ENCODE measurements around the gene CD58.

The CD58 gene

DNA sequence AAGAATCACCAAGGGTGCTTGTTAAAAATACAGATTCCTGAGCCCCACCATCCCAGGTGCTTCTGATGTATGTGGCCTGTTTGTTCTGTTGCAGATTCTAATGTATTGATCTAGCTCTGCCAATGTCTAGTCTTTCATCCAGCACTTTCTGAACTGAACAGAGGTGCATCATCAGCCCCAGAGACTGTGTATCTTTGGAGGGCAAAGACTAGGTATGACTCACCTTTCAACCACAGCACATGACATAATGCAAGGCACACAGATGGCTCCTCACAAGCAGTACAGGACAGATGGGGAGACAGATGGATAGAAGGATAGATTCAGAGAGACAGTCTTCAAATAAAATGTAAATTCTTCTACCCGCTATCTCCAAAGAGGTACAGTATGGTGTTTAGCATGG lies 32.3 kb downstream of the CD58 start:
- no peak for DNase-seq

DNA sequence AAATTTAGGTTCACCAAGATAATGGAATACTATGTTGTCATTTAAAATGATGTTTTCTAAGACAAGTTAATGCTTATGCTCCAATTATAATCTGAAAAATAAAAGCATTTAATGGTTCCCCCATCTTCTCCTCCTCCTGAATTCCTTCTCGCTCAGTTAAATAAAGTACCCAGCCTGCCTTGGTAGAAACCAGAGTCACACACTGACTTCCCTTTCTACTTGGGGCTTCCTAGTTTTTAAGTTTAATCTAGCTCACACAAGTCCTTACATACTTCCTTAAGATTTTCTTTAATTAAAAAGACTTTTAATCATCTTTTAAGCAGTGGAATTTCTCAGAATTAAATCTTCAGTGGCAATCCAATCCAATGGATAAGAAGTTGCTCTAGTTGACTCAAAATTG lies 32.9 kb downstream of the CD58 start:
- no peak for DNase-seq

DNA sequence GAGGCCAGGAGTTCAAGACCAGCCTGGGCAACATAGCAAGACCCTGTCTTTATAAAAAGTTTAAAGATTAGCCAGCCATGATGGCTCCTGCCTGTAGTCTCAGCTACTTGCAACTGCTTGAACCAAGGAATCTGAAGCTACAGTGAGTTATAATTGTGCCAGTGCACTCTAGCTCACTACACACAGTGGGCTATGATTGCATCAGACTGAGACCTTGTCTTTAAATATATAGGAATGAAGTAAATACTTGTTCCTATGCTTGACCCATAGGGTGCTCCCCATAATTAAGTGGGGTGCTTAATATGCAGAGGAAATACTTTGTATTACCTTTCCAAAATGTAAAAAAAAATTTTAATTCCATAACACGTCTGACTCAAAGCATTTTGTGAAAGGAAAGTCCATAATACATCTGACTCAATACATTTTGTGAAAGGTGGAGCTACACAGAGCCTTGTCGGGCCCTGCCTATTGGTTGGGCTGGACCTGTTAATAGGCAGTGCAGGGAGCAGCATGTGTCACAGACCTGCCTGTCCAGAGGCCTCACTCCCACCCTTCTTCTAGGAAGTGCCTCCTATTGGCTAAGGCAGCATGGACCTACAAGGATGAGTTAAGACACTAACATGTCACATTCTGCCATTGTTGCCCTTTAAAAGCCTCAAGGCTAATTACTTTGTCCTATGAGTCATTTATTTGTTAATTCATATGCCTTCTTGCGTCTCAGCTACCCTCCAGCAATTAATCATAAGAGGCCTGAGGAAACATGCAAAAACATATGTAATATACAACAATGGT lies 33.6 kb downstream of the CD58 start:
- no peak for DNase-seq

DNA sequence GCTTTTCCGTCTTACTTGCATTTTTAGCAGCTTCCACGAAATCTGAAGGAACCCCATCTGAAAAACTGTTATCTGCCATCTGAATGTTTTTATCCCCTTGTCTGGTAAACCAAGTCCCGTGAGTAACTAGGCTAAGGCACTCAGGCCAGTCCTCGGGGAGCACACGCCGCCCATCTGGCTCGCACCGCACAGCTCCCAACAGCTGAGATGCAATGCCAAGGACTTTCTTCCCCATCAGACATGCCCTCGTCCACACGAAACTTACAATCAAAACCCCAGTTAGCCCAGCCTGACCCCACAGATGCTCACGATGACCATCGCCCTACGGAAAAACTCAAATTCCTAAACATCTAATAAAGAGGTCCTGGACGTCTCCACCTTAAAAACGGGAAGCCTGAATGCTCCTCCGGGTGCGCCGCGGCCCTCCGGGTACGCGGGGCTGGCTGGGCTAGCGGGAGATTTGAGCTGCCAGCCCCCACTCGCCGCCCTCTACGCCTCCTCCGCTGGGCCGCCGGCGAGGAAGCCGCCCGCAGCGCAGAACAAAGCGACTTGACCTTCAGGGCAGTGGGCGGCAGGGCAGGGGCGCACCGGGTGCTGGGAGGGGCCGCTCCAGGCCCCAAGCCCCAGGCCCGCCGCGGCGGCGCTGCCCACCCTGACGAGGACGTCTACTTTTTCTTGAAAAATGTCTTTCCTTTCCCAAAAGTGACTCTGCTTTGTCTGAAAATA lies 36.6 kb downstream of the CD58 start:
- no peak for DNase-seq

DNA sequence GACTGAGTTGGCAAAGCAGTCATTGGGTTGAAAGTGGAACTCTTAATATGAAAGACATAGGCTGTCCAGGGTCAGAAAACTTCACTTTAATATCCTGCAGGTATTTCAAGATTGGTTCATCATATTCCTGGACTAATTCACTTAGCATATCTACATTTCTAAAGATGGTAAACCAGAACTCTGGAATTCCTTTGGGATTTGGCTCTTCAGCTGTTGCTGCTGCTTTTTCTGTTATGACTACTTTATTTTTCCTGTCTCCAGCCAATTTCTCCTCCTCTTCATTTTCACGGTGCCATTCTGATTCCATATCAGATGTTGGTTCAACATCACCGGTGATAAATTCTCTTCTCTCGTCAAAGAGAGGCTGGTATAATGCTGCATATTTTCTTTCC lies 37.4 kb downstream of the CD58 start:
- DNase-seq: no peak

DNA sequence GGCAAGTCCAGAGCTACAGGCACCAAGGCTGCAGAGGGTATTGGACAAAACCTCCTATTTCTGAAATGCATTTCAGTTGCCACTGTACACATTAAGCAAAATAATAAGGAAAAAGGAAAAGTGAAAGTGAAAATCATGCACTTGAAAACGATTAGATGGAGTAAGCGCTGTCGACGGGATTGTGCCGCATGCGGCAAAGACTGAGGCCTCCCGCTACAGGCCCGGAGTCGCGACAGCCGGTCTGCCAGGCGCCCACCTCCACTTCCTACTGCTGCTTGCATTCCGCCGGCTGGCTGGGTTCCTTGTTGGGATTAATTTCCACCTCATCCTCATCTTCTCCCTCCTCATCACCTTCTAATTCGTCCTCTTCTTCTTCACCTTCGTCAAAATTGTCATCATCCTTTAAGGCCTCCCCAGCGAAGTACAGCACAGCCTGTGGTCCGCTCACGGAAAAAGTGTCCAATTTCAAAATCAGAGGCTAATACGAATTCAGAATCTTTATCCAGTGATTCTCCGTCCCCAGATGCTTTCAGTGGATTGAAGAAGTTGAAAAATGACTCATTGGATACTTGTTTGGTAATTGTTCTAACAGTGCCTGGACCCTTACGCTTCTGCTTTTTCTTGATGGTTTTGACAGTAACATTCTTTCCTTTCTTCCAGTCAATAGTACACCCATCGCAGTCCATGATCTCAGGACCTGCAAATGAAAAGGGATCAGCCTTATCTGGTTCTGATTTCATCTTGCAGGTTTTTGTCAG lies 38.0 kb downstream of the CD58 start:
- DNase-seq: no peak

DNA sequence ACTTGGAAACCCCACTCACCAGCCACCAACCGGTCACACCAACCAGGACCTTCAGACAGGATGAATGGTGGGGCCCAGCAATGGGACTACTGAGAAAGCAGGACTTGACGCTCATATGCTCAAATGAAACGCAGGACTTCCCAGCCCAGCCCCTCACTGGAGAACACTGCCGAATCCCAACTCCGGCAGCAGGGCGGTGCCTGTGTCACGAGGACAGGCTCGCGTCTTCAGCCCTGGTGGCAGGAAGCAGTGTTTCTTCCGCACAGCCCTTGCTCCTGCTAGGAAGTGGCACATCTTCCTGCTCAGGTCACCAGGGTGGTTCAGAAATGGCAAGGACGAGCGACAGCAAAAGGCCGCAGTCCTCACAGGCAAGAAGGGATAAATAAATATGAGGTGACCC lies 38.9 kb downstream of the CD58 start:
- DNase-seq: no peak

DNA sequence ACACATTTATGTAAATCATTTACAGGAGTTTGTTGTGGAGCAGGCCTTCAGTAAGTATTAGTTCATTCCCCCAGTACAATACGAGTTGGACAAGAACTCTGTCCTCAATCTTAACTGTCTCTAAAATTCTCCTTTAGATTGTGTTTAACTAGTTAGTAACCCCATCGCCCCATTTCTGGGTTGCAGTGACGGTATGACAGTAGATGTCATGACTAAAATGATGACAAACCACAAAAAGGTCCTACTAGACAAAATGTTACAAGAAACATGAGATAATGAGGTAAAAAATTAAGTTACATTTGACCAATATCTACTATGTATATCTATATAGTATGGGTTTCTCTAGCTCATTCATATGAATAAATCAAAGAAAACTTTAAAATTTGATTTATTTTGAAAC lies 41.1 kb downstream of the CD58 start:
- no peak for DNase-seq

DNA sequence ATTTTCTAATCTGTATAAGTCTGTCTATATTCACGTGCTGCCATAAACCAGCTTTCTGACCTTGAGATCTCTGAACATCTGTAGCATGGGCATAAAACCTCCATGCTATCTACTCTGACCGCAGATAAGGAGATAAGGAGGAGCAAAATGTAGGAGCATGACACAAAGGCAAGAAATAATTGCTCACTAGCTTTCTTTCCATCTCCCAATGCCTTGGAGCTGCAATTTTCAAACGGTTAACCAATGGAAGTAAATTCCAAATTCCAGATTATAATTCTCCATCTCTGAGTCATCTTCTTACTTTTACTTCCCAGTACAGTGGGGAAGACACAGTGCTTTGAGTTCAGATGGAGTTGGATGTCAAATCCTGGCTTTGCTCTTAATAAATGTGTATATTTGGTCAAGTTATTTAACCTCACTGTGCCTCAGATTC lies 41.6 kb downstream of the CD58 start:
- no peak for DNase-seq

DNA sequence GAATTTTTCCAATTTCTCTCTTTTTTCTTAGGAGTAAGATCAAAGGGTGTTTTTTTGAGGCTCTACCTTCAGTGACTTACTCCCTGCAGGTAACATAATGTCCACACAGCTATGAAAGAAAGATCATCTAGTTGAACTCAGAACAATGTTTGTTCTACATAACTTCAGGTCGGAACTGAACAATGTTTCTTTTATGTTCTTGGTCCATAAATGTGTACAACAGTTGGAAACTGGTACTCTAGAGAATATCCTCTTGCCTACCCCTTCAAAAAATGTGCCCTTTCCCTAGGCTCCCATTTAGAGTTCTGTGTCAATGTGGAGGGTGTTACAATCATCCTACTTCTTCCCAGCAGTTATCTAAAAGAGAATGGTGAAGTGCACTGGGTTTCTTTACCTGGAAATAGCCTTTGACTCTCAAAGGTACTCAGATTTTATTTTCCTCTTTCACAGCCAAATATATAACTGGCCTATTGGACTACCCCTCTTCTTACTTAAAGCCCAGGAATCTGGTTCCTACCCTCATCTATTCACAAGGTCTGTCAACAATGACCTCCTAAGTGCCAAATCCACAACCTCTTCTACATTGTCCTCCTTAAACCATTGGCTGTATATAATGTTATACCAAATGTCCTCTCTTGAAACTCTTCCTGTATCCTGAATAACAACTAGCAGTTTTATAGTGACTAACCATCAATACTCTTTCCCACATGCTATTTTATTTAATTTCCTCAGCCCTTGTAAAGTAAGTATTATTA lies 42.3 kb downstream of the CD58 start:
- no peak for DNase-seq

DNA sequence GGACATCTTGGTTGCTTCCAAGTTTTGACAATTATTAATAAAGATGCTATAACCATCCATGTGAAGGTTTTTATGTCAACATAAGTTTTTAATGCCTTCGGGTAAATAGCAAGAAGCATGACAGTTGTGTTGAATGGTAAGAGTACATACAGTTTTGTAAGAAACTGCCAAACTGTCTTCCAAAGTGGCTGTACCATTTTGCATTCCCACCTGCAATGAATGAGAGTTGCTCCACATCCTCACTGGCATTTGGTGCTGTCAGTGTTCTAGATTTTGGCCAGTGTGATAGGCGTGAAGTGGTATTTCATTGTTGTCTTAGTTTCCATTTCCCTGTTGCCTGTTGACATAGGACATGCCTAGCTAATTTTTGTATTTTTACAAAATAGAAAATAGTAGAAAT lies 45.4 kb downstream of the CD58 start:
- no peak for DNase-seq

DNA sequence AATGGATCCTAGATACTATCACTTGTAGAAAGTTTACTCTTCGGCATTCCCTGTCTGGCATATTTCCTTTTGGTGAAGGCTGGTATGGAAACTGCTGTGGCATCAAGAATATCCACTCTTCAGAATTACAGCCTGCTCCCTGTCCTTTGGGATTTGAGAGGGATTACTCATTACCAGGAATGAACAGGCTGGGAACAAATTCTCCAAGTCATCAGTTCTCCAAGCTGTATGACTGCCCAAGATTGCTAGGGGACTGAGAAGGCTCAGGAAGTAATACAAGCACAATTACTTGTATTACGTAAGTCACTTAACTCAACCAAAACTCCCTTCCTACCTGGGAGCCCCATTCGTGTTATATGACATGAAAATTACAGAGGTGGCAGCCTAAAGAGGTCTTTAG lies 49.6 kb downstream of the CD58 start:
- no peak for DNase-seq

DNA sequence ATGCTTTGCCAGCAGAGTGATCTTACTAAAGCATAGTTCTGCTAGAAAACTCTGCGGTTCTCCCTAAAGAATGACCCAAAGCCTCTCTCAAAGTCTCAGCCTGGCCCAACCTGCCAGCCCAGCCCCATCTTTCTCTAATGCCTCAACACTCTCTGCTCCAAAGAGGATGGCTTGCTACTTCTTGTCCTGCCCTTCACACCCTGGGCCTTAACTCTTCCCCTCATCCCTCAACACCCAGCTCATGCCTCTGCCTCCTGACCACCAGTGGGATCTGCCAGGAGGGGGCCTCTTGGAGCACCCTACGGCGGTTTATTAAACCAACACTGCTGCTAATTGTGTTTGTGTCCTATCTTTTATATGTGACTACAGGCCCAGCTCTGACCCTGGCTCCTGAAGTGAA lies 52.4 kb downstream of the CD58 start:
- no peak for DNase-seq

DNA sequence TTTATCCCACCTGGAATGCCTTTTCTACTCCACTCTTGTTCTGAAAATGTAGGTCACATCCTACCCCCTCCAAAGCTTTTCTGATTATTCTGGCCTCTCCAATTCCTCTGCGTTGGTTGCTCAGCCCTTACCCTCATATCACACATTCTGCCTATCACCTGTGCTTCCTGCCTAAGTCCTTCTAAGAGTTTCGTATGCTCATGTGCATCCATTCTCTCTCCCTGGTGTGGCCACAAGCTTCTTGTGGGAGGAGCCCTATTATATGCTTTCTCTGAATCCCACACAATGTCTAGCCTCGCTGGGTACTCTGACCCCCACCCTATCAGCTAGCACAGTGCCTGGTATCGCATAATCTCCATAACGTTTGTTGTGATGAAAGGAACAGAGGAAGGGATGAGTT lies 54.2 kb downstream of the CD58 start:
- DNase-seq: no peak

DNA sequence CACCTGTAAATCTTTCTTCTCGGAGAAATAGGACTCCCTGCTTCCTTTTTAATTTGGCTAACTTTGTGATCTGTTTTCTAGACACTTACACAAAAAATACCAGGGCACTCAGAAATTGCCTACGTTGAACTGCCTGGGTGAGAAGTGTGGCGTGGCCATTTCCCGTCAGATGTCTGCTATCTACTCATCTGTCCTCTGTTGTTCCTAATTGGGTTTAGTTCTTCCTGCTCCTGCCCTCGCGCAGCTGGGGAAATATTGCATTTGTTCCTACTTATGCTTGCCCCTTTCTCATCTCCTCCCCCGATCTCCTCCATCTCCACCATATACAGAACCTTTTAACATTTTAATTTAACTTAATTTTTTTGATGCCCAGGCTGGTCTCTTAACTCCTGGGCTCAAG lies 55.1 kb downstream of the CD58 start:
- DNase-seq: peak; percentile 31

DNA sequence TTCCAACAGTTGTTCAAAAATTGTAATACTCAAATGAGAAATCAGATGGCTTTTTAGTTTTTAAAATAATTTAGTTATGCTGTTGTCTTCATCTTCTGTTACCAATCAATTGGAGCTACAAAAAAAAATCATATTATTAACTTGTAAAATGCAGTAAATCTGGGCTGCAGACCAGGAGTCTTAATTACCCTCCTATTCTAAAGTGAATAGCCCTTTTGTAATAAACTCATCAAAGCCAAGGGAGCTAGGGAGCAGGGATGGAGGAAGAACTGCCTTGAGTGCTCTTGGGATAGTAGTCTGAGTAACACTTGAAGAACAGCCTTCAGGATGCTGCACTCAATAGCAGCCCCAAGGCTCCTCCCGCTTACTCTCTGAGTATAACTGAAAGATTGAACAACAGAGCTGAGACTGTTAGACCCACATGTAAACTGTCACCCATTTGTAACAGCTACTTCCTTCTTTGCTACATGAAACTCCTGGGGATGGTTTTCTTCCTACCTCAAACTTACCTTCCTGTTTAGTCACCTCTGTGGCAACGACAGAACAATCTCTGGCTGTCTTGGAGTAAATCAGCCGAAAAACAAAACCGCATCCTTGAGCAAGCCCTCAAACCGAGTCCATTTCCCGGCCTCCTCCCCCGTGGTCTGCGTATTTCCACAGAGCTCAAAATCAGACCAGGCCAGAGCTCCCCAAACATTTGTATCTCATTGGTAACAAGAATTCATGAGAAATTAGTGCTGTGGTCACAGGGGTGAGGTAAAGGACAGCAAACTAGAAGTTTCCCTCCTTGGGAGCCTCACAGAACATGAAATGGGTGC lies 55.9 kb downstream of the CD58 start:
- peak; percentile 54 for DNase-seq

DNA sequence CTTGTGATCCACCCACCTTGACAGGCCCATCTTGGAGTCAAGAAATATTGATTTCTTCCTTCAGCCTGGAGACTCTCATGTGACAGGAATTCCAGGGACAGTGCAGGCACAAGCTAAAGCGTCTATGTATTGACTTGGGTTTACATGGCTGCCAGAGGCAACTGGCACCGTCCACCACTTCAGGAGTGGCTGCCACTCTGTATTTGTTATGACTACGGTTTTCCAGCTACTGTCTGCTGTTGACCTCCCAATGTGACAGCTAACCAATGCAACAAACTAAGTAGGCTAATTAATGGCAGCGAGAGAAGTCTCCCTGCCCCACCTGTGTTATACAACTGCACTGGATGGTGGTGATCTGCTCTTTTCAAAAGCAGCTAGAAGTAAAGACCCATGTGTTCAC lies 56.9 kb downstream of the CD58 start:
- no peak for DNase-seq

DNA sequence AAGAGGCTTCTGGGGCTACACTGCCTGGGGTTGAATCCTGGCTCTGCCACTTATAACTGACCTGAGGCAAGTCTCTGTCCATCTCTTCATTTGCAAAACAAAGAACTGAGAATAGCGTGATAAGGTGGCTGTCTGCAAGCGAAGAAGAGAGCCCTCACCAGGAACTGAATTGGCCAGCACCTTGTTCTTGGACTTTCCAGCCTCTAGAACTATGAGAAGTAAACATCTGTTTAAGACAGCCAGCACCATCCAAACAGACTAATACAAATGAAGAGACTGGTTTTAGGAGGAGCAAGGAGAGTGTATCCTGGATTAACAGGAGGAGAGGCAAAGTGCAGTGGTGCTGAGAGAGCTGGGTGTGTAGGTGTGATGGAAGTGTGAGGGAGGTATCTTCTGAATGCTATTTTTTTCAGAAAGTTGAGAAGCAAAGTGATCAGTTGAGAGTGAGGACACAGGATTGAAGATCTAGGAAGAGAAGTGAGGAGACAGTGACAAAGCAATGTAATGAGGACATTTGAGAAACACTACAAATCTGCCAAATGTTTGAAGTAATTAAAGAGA lies 59.3 kb downstream of the CD58 start:
- DNase-seq: no peak

DNA sequence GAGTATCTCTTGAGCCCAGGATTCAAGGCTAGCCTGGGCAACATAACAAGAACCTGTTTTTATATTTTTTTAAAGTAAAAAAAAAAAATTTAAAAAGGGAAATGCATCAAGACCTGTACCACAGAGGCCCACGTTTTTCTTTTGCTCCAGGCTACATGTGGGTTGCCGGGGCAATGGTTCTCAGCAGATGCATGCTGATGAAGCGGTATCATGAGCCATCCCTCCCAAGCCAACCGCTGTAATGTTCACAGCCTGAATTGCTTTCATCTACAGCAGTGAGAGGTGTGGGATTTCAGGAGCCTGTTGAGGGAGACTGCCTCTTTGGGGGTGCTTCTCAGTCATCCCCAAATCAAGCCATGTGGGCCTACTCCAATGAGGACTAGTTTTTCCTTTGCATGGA lies 60.5 kb downstream of the CD58 start:
- DNase-seq: no peak

DNA sequence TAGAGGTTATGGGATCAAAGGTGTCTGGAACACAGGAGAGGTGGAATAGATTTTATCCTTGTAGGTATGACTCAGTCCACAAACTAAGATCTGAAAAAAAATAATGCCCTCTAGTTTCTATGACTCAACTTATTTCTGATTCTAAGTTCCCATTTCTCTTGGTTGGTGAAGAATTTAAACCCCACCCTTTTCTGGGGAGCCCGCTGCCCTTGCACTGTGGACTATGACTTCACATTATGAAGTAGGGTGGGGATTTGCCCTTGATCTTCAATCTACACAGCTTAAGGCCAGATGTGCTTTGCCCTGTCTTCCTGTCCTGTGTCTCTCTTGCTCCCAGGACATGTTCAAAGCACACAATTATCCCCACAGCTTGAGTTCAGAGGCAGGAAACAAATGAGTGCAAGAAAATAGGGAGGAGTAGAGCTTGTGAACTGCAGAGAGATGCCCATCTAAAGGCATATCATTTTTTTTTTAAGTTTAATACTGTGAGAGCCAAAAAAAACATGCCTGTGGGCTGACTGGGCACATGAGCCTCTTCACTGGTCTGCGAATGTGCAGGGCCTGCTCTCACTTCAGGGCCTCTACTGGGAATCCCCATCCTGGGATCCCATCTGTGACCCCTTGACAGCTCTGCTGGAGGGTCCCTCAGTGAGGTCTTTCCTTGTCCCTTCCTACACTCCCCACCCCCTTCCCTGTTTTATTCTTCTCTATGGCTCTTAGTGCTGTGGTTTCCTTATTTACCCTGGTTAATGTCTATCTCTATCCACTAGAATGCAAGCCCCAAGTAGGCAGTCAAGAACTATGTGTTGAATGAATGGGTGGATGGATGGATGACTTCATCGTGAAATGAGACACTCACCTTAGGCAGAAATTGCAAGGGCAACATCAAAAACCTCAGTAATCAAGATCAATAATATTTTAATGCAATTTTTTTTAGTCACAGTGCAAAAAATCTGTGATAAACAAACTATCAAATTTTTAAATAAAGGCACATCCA lies 61.5 kb downstream of the CD58 start:
- DNase-seq: no peak

Data from T-helper 9 cell (primary cell).